ENCODE data around the gene PAPSS1.

The PAPSS1 gene

GRCh38 chr4:107622006-107622405 is 98.0 kb downstream of the PAPSS1 start:
- no peak for DNase-seq

GRCh38 chr4:107619731-107620130 is 100.3 kb downstream of the PAPSS1 start:
- no peak for DNase-seq

DNA sequence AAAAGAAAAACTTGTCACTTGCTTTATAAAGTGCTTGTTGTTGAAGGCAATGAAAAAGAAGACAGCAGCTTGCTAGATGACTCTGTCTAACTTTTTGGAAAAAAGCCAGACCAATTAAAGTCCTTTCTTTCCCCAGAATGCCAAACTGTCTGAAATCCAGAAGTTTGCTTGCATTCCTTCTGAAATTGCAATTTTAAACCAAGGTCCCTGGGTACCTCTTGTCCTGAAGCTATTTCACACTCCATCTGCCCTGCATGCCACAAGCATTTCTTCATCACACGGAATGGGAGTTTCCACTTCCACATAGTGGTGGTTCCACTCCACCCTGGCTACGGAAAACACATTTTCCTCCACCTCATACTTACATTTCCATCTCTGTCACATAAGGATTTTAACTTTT is 101.0 kb downstream of the PAPSS1 start:
- no peak for DNase-seq

GRCh38 chr4:107618656-107619055 is 101.4 kb downstream of the PAPSS1 start:
- no peak for DNase-seq

GRCh38 chr4:107616838-107617389 is 103.1 kb downstream of the PAPSS1 start:
- DNase-seq = no peak

DNA sequence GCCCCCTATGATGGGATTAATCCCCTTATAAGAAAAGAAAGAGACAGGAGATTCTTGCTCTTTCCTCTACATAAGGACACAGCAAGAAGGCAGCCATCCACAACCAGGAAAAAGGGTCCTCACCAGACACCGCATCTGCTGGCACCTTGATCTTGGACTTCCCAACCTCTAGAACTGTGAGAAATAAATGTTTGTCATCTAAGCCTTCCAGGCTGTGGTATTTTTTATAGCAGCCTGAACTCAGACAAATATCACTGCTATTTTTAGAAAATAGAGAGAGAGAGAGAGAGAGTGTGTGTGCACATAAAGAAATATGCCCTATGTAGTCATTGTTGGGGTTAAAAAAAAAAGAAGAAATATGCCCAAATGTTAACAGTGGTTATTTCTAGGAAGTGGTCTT is 104.2 kb downstream of the PAPSS1 start:
- DNase-seq = no peak

GRCh38 chr4:107603430-107603829 is 116.6 kb downstream of the PAPSS1 start:
- DNase-seq = no peak

DNA sequence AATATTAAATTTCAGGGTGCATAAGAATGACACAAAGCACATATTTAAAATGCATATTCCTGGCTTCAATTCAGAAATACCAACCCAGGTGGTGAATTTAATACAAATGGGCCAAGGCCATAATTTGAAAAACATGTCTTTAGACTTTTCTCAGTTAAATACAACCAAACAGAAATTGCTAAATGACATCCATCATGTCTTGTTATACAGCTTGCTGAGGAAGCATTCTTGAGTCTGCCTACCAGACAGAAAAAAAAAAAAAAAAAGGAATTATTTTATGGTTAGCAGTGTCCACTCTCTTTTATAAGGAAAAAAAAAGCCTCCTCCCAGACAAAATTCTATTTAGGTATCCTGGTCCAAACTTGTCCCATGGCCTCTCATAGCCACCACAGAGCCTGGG is 119.1 kb downstream of the PAPSS1 start:
- DNase-seq = no peak

DNA sequence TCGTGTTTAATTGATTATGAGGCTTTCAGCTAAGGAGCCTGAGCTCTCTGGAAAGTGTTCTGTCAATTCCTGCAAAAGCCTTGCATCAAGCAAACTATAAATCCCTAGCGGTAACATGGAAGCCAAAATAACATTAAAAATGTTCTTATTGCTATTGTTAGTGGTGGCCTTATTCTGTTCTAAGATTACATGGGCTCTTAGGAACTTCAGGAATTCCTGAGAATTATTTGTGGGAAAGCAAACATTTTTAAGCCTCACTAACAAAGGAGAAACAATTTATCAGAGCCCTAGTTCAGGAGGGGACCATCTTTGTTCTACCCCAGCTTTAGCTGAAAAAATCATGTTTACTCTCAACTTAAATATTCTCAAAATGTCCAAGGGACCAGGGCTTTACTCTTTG is 119.6 kb downstream of the PAPSS1 start:
- no peak for DNase-seq

GRCh38 chr4:107599841-107600240 is 120.2 kb downstream of the PAPSS1 start:
- no peak for DNase-seq

DNA sequence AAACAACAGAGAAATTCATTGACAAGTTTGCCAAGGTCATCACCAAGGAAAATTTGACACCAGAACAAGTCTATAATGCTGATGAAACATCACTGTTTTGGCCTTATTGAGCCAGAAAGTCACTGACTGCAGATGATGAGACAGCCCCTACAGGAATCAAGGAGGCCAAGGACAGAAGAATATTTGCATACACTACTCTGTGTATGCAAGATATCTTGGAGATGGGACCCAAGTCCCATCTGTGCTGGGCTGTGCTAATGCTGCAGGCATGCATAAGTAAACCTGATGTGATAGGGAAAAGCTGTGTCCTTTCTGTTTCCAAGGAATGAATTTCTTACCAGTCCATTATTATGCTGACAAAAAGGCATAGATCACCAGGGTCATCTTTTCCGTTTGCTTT is 126.8 kb downstream of the PAPSS1 start:
- DNase-seq = no peak

GRCh38 chr4:107592519-107592918 is 127.5 kb downstream of the PAPSS1 start:
- DNase-seq = no peak

DNA sequence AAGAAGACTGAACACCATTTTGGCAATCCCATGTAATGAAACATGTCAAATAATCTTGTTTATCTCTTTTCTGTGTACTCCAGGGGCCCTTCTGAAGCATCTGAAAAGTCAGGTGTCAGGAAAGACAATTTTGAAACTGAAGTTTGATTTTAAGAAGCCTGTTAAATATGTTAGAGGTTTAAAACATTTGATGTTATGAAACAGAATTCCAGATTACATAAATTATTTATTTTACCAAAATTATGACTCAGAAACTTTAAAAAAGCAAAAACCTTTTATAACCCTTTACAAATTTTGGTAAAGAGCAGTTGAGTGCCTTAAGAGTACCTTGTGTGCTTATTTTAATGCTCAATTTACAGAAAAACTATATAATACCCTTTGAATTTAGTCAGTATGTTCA is 130.8 kb downstream of the PAPSS1 start:
- DNase-seq = no peak

DNA sequence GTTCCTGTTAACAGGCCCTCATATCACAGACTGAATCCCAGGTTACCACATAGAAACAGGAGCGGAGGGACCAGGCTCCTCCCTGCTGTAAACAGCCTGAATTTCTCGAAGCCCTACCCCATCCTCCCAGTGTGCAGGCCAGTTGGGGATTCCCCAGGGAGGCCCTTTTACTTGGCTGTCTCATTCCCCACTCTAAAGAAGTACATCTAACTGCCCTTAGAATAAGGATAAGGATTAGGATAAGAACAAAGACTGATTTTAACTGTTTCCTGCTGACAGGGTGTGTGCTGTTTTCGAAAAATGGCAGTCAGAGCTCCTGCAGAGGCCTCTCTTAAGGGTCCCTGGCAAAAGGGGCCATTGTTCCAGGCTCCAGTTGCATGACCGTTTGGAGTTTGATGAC is 133.7 kb downstream of the PAPSS1 start:
- no peak for DNase-seq

DNA sequence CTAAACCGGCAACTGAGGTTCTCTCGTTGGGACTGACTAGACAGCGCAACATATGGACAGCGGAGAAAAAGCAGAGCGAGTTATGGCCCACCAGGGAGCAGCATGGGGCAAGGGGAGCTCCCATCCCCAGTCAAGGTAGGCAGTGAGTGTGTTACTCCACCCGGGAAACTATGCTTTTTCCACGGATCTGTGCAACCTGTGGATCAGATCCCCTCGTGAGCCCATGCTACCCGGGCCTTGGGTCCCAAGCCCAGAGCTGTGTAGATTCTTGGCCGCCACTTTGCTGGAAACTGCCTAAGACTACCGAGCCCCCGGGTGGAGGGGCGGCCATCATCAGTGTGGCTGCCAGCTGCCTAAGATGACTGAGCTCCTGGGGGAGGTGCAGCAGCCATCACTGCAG is 140.9 kb downstream of the PAPSS1 start:
- DNase-seq = no peak

DNA sequence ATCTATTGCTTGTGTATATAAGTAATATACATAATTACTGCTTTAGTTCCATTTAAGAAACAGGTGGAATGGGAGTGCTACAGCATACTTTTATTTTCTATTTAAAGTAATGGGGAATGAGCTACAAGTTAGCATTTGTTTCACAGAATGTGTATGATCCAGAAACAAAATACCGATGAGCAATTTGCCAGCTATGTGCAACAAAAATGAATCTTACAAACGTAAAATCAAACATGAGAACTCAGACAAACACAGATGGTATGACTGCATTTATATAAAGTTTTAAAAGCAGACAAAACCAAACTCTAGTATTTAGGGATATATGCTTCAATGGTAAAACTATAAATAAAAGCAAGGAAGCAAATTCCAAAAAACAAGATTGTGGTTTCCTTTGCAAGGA is 141.7 kb downstream of the PAPSS1 start:
- DNase-seq = no peak

GRCh38 chr4:107577743-107578142 is 142.3 kb downstream of the PAPSS1 start:
- no peak for DNase-seq

DNA sequence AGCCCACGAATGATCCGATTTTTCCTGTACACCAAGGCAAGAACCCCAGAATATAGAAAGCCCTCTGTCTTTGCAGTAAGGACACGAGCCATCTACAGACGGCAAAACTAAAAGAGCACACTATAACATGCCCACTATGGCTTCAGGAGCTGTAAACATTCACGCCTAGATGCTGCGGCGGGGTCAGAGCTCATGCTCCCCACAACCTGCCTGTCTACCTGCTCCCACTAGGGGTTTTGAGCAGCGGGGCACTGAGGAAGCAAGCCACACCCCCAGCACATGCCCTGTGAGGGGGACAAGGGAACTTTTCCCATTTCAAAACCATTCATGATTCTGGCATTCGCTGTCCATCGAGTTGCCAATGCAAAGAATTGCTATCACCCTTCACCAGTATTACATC is 144.8 kb downstream of the PAPSS1 start:
- no peak for DNase-seq

- DNase-seq = no peak
These were observed 147.8 kb downstream of the PAPSS1 start for GRCh38 chr4:107572281-107572680.

GRCh38 chr4:107570952-107571351 is 149.1 kb downstream of the PAPSS1 start:
- DNase-seq = no peak

DNA sequence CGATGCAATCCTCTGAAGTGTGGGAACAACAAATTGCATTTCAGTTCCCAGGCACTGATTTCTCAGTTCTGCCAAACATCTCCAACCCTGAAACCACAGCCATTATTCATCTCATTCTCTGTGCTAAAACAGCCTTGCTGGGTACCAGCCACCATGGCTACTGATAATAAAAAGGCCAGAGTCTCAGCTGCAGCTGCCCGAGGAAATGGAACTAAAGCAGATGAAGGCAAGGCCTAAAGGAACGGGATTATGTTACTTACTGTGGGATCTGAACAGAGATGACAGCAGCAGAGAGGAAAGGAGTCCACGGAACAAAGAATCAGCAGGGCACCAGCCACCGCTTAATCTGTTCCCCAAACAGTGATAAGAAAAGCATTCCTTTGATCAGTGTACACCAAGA is 155.7 kb downstream of the PAPSS1 start:
- no peak for DNase-seq
